Measurements from ENCODE around the gene STT3A.

DNA sequence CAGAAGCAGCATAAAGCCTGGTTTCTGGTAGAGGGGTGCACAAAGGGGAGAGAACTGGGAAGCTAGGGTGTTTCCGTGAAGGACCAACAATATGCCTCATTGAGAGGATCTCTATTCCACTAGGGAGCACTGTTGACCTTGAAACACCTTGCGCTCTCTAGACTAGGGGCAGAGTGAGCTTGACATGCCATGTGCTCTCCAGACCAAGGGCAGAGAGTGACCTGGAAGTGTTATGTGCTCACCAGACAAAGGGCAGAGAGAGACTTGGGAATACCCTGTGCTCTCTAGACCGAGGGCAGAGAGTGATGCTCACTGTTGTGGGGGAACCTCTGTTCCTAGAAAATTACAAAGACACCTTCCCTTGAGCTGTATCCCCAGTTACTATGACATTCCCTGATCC lies 38.6 kb upstream of the STT3A start:
- no peak for TF ChIP-seq SUZ12 (IDR thresholded peaks at IDR 0.05; ENCODE audit: unreplicated experiment)
- no peak for TF ChIP-seq CHD1 (IDR thresholded peaks at IDR 0.05; ENCODE audit: low read depth, low read length)
- no peak for TF ChIP-seq POLR2A (IDR thresholded peaks at IDR 0.05; ENCODE audit: low read depth, low read length)
- no peak for TF ChIP-seq BCL11A (IDR thresholded peaks at IDR 0.05; ENCODE audit: low read depth, low read length)
- no peak for TF ChIP-seq MYC (IDR thresholded peaks at IDR 0.05; ENCODE audit: insufficient read depth, insufficient read length, insufficient replicate concordance, low read length, severe bottlenecking)
- TF ChIP-seq, protein P1, sequence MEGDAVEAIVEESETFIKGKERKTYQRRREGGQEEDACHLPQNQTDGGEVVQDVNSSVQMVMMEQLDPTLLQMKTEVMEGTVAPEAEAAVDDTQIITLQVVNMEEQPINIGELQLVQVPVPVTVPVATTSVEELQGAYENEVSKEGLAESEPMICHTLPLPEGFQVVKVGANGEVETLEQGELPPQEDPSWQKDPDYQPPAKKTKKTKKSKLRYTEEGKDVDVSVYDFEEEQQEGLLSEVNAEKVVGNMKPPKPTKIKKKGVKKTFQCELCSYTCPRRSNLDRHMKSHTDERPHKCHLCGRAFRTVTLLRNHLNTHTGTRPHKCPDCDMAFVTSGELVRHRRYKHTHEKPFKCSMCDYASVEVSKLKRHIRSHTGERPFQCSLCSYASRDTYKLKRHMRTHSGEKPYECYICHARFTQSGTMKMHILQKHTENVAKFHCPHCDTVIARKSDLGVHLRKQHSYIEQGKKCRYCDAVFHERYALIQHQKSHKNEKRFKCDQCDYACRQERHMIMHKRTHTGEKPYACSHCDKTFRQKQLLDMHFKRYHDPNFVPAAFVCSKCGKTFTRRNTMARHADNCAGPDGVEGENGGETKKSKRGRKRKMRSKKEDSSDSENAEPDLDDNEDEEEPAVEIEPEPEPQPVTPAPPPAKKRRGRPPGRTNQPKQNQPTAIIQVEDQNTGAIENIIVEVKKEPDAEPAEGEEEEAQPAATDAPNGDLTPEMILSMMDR (IDR thresholded peaks at IDR 0.05 in 2 of 3, conservative IDR thresholded peaks at IDR 0.05 in 1 of 3; ENCODE audit: control insufficient read depth in 2 of 3, extremely low read depth in 1 of 3, insufficient read depth in 1 of 3, low read depth in 3 of 3, low read length in 3 of 3) = no peak
- TF ChIP-seq ESRRA (IDR thresholded peaks at IDR 0.05; ENCODE audit: low read length) = no peak
- no peak for TF ChIP-seq RAD51 (IDR thresholded peaks at IDR 0.05)

All from GM12878 (cell line).